Pancreas (tissue), 10 donors: ENCODE data around the gene LRRC14B. TPM values are rescaled to one million over a fixed set of nuclear protein-coding genes. Genes with fewer than 3 reads are reported as not detected.
A peak's percentile ranks its signal among the peaks of the same experiment; 100 is the strongest.

Source experiments
- ATAC-seq, 4 donors: fragments of 200-7000 bp; cut with Tn5 transposase; one replicate each; pipeline versions ENCODE4 v1.8.0 to v1.9.1; 2020; ENCODE audit warnings: mild to moderate bottlenecking in 4 of 4, moderate library complexity in 4 of 4
- DNase-seq, 6 donors: peaks; one replicate each; pipeline ENCODE4 v3.0.0-alpha.2; 2020
- FAIRE-seq: peaks from 2 replicates; lab custom pipeline; 2012; peaks lifted over from hg19 to GRCh38; lab: Jason Lieb, UNC
- H3K27ac ChIP-seq, 4 donors: fragments of 200-600 bp; sonication (generic); 1 replicate in 3 of 4; 2 replicates in 1 of 4; pipeline versions ENCODE4 v1.5.0 to v1.8.0; 2020
- H3K27me3 ChIP-seq, 4 donors: fragments of 200-600 bp; one replicate each; pipeline ENCODE4 v1.8.0; 2021
- H3K36me3 ChIP-seq, 3 donors: fragments of 200-600 bp; sonication (generic) in 1 of 3; one replicate each; pipeline versions ENCODE4 v1.5.0 to v1.8.0; 2020 to 2021
- H3K4me1 ChIP-seq, 3 donors: fragments of 200-600 bp; one replicate each; pipeline ENCODE4 v1.8.0; 2021
- H3K4me3 ChIP-seq, 4 donors: fragments of 200-600 bp; sonication (generic) in 2 of 4; one replicate each; pipeline versions ENCODE4 v1.5.0 to v1.8.0; 2020 to 2021
- H3K9me3 ChIP-seq, 4 donors: fragments of 200-600 bp; one replicate each; pipeline ENCODE4 v1.8.0; 2021
- CTCF ChIP-seq, 4 donors: fragments of 200-600 bp; sonication (generic) in 3 of 4; IDR thresholded peaks; one replicate each; pipeline versions ENCODE4 v1.5.0 to v1.8.0; 2021; ENCODE audit warnings: antibody characterized with exemption in 4 of 4
- WGBS, 2 donors: extraction: QIAGEN DNeasy Blood & Tissue Kit; methylation state at CpG; one replicate each; pipeline ENCODE4 v1.1.7; 2013; 5-methylcytosine and 5-hydroxymethylcytosine counted together
- intact Hi-C, 3 donors: fragments of 100-400 bp; cut with DNase I; formaldehyde crosslinking; loops; one replicate each; pipeline versions ENCODE4 v1.11.1 to v1.14.2; 2022
- polyA plus RNA-seq, 2 donors: library from polyadenylated mRNA; stranded (reverse); fragments of 200-250 nt; gene quantifications; one replicate each; pipeline ENCODE4 v1.2.3, GENCODE V29; 2013
- total RNA-seq, 6 donors: library from RNA; stranded (reverse); fragmentation: NEBNext Ultra II Directional in 4 of 6; extraction: Animal tissue kit (Norgen Biotek cat#: 25700) in 4 of 6; gene quantifications; one replicate each; pipeline versions ENCODE4 v1.2.1 to v1.2.4, GENCODE V29; 2021 to 2023
- donor health status: healthy with polysubstance abuse.
- donor health status: DM: no; HTN: no; CAD: no; lungs with moderate emphysema.
- donor health status: DM: no; HTN: no; CAD: no.
- donor health status: control.
- donor health status: control.
- donor health status: Bipolar disorder and iron deficiency.
- donor health status: DM: yes; HTN: yes; CAD: no.
- donor health status: DM: no; HTN: no; CAD: no.
- donor health status: DM: no; HTN: no; CAD: no.
- donor health status: DM: yes; HTN: yes; CAD: no.

LRRC14B gene
- total and polyA plus RNA-seq, 8 donors, result not detected

GRCh38 chr5:189486-189885, 1.8 kb upstream of the LRRC14B start:
- TF ChIP-seq CTCF (IDR thresholded peaks at IDR 0.05), result no peak
- Histone ChIP-seq H3K27me3 (no peaks in the 10 kb centered on the region), H3K9me3 (no peaks in the 10 kb centered on the region), H3K4me3 (no peak overlapping the region), H3K27ac (no peak overlapping the region), H3K36me3 (no peaks in the 10 kb centered on the region), H3K4me1 (peaks cover 0 to 5% (median 4%) of the 10 kb centered on the region in 3 donors)
- no peak for ATAC-seq
- intact Hi-C loops, result no loop called here
- WGBS, 2 donors, result 81 to 91% methylated on average over 10 of the region's 10 CpGs
- no peak for FAIRE-seq
- peak in 1 of 6 donors; percentile 50 for DNase-seq

- peaks cover 0 to 5% (median 4%) of the 10 kb centered on the region in 3 donors for H3K4me1 ChIP-seq
- H3K27ac ChIP-seq, result no peak overlapping the region
- no peak for FAIRE-seq
- ATAC-seq, result no peak
- DNase-seq, result peak in 2 of 6 donors; percentile 19 to 52
- no peaks in the 10 kb centered on the region for H3K36me3 ChIP-seq
- TF ChIP-seq CTCF (IDR thresholded peaks at IDR 0.05), result no peak
- no peak overlapping the region for H3K4me3 ChIP-seq
- intact Hi-C loops, result no loop called here
- H3K9me3 ChIP-seq, result no peaks in the 10 kb centered on the region
- no peaks in the 10 kb centered on the region for H3K27me3 ChIP-seq
- 67 to 74% methylated on average over 11 of the region's 11 CpGs for WGBS, 2 donors
These were observed 1.3 kb upstream of the LRRC14B start for GRCh38 chr5:189976-190365.

GRCh38 chr5:190366-191035, 794 bp upstream of the LRRC14B start:
- H3K4me3 ChIP-seq, result peak overlapping the region in 1 of 4 donors; percentile 15
- no peak for ATAC-seq
- WGBS, 2 donors, result 46 to 60% methylated on average over 16 of the region's 16 CpGs
- no peak overlapping the region for H3K27ac ChIP-seq
- intact Hi-C loops, result no loop called here
- peak in 2 of 6 donors; percentile 6 to 53 for DNase-seq
- no peak for TF ChIP-seq CTCF (IDR thresholded peaks at IDR 0.05)
- no peaks in the 10 kb centered on the region for H3K36me3 ChIP-seq
- no peaks in the 10 kb centered on the region for H3K27me3 ChIP-seq
- H3K4me1 ChIP-seq, result peaks cover 0 to 5% (median 4%) of the 10 kb centered on the region in 3 donors
- FAIRE-seq, result no peak
- no peaks in the 10 kb centered on the region for H3K9me3 ChIP-seq

- no peak for FAIRE-seq
- no peaks in the 10 kb centered on the region for H3K27me3 ChIP-seq
- no peak for TF ChIP-seq CTCF (IDR thresholded peaks at IDR 0.05)
- H3K27ac ChIP-seq, result no peak overlapping the region
- peak in 2 of 6 donors; percentile 31 to 57 for DNase-seq
- ATAC-seq, result no peak
- no peaks in the 10 kb centered on the region for H3K36me3 ChIP-seq
- 81 to 95% methylated on average over 36 to 46 of the region's 46 CpGs for WGBS, 2 donors
- intact Hi-C loops, result no loop called here
- H3K4me1 ChIP-seq, result peaks cover 0 to 5% (median 4%) of the 10 kb centered on the region in 3 donors
- H3K4me3 ChIP-seq, result peak overlapping the region in 2 of 4 donors; percentile 15 to 23
- H3K9me3 ChIP-seq, result no peaks in the 10 kb centered on the region
These were observed 825 bp downstream of the LRRC14B start for GRCh38 chr5:191949-192690.

- Histone ChIP-seq H3K4me3 (no peak overlapping the region), H3K27me3 (no peaks in the 10 kb centered on the region), H3K36me3 (no peaks in the 10 kb centered on the region), H3K27ac (no peak overlapping the region), H3K9me3 (no peaks in the 10 kb centered on the region), H3K4me1 (peaks cover 0 to 5% (median 4%) of the 10 kb centered on the region in 3 donors)
- WGBS, 2 donors, result 77 to 89% methylated on average over 9 of the region's 9 CpGs
- DNase-seq, result no peak
- intact Hi-C loops, result no loop called here
- no peak for ATAC-seq
- TF ChIP-seq CTCF (IDR thresholded peaks at IDR 0.05), result no peak
- no peak for FAIRE-seq
These were observed 1.3 kb downstream of the LRRC14B start for GRCh38 chr5:192691-192969.
